Breast epithelium (tissue), 4 donors: Measurements from ENCODE around the gene C5orf24. TPM values are rescaled to one million over a fixed set of nuclear protein-coding genes. Genes with fewer than 3 reads are reported as not detected.

ENCODE experiments used
- DNase-seq, 2 donors: peaks; one replicate each; pipeline ENCODE4 v3.0.0-alpha.2; 2019; ENCODE audit warnings: low spot score in 2 of 2
- H3K27ac ChIP-seq, 2 donors: fragments of 200-600 bp; sonication (generic) in 1 of 2; one replicate each; pipeline ENCODE4 v1.5.1; 2016 to 2019; ENCODE audit warnings: mild to moderate bottlenecking in 1 of 2
- H3K27me3 ChIP-seq, 2 donors: fragments of 200-600 bp; sonication (generic) in 1 of 2; one replicate each; pipeline versions ENCODE4 v1.5.1 to v1.6.0; 2017 to 2019; ENCODE audit warnings: control low read depth in 1 of 2, mild to moderate bottlenecking in 1 of 2
- H3K36me3 ChIP-seq: fragments of 200-600 bp; one replicate; pipeline ENCODE4 v1.5.1; 2019
- H3K4me1 ChIP-seq, 2 donors: fragments of 200-600 bp; sonication (generic); one replicate each; pipeline ENCODE4 v1.5.1; 2016 to 2019; ENCODE audit warnings: control low read depth in 1 of 2
- H3K4me3 ChIP-seq, 3 donors: fragments of 200-600 bp; sonication (generic); 1 replicate in 2 of 3; 2 replicates in 1 of 3; pipeline ENCODE4 v1.5.1; 2016 to 2019; ENCODE audit warnings: mild to moderate bottlenecking in 3 of 3, moderate library complexity in 2 of 3
- H3K9me3 ChIP-seq, 2 donors: fragments of 200-600 bp; sonication (generic) in 1 of 2; one replicate each; pipeline ENCODE4 v1.5.1; 2016 to 2019; ENCODE audit warnings: control low read depth in 1 of 2
- POLR2A ChIP-seq: fragments of 450-650 bp; IDR thresholded peaks from one replicate; pipeline ENCODE4 v1.6.1; 2016; ENCODE audit warnings: antibody characterized with exemption, mild to moderate bottlenecking, moderate library complexity
- POLR2AphosphoS5 ChIP-seq, 3 donors: sonication (generic); formaldehyde crosslinking; IDR thresholded peaks; one replicate each; pipeline ENCODE4 v1.6.1; 2017; ENCODE audit warnings: antibody characterized with exemption in 3 of 3
- intact Hi-C: fragments of 100-400 bp; cut with DNase I; formaldehyde crosslinking; loops from one replicate; pipeline ENCODE4 v1.15.1; 2023; ENCODE audit warnings: low total_unique reads
- total RNA-seq, 3 donors: library from RNA; depleted of rRNA; stranded (reverse); fragments of >200 nt; gene quantifications; one replicate each; pipeline ENCODE4 v1.1.0, GENCODE V29; 2016
- TF ChIP-seq, protein P1 (sequence below), 3 donors: fragments of 450-650 bp; IDR thresholded peaks; one replicate each; pipeline ENCODE4 v1.5.1; 2016 to 2017; ENCODE audit warnings: antibody characterized with exemption in 3 of 3, mild to moderate bottlenecking in 3 of 3, moderate library complexity in 3 of 3

Gene C5orf24
- total RNA-seq, 3 donors from 2014 or later, result 33.4 to 44.5 (median 41.6) TPM

DNA sequence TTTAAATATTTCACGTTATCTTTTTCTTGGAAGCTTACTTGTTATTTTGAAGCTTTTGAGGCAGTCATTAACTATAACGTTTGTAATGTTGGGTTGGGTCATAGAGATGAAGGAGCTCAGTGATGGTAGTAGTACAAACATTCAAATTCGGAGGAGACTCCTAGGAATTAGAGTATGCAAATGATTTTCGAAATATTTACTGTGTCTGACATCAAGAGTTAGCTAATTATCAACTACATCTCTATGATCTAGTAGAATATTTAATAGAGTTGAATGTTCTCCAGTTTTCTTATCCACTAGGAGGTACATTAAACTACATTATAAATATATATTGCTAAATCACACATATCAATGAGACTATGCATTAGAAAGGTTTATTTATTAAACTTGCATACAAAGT lies 28.8 kb upstream of the C5orf24 start:
- DNase-seq, result no peak
- no peak overlapping the region for H3K4me3 ChIP-seq
- no peaks in the 10 kb centered on the region for H3K9me3 ChIP-seq
- no peak for TF ChIP-seq POLR2AphosphoS5 (IDR thresholded peaks at IDR 0.05)
- TF ChIP-seq POLR2A, result no peak
- TF ChIP-seq, protein P1, sequence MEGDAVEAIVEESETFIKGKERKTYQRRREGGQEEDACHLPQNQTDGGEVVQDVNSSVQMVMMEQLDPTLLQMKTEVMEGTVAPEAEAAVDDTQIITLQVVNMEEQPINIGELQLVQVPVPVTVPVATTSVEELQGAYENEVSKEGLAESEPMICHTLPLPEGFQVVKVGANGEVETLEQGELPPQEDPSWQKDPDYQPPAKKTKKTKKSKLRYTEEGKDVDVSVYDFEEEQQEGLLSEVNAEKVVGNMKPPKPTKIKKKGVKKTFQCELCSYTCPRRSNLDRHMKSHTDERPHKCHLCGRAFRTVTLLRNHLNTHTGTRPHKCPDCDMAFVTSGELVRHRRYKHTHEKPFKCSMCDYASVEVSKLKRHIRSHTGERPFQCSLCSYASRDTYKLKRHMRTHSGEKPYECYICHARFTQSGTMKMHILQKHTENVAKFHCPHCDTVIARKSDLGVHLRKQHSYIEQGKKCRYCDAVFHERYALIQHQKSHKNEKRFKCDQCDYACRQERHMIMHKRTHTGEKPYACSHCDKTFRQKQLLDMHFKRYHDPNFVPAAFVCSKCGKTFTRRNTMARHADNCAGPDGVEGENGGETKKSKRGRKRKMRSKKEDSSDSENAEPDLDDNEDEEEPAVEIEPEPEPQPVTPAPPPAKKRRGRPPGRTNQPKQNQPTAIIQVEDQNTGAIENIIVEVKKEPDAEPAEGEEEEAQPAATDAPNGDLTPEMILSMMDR (IDR thresholded peaks at IDR 0.05), result no peak
- no peaks in the 10 kb centered on the region for H3K27me3 ChIP-seq
- no peaks in the 10 kb centered on the region for H3K36me3 ChIP-seq
- H3K4me1 ChIP-seq, result no peaks in the 10 kb centered on the region
- H3K27ac ChIP-seq, result no peak overlapping the region
- intact Hi-C loops, result no loop called here

DNA sequence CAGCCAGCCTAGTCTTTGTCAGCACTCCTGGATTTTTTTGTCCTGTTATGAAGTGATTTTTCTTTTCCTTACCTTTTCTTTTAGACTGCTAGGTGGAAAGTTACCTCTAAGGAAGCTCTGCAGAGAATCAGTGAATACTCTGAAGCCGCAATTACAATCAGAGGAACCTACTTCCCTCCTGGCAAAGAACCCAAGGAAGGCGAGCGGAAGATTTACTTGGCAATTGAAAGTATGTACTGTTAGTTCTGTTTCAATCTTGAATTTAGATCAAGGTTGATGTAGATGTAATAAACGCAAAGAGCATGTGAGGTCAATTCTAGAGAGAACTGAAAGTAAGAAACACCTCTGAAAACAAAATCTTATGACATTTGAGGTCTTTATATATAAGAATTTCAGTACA lies 27.0 kb upstream of the C5orf24 start:
- H3K36me3 ChIP-seq, result no peaks in the 10 kb centered on the region

DNA sequence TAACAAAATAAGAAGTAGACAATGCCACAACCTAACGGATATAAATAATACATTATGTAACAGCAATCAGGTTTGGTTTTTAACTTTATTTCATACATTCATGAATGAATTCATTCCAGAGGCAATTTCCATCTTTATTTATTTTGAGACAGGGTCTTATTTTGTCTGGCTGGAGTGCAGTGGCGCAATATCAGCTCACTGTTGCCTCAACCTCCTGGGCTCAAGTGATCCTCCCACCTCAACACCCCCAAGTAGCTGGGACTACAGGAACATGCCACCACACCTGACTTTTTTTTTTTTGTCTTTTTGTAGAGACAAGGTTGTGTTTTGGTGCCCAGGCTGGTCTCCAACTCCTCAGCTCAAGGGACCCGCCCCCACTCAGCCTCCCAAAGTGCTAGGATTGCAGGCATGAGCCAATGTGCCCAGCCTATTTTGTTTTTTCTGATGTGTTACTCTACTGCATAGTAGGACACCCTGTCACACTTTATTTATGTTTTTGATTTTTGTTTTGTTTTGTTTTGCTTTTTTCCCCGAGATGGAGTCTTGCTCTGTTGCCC lies 26.3 kb upstream of the C5orf24 start:
- Histone ChIP-seq H3K4me1 (no peaks in the 10 kb centered on the region), H3K9me3 (no peaks in the 10 kb centered on the region), H3K27me3 (no peaks in the 10 kb centered on the region), H3K4me3 (no peak overlapping the region), H3K36me3 (no peaks in the 10 kb centered on the region), H3K27ac (no peak overlapping the region)
- TF ChIP-seq POLR2A (no peak), POLR2AphosphoS5 (IDR thresholded peaks at IDR 0.05) (no peak)
- TF ChIP-seq, protein P1 (IDR thresholded peaks at IDR 0.05), result no peak
- intact Hi-C loops, result no loop called here
- no peak for DNase-seq

More for the DNA sequence above, 27.0 kb upstream of the C5orf24 start:
- TF ChIP-seq, protein P1 (IDR thresholded peaks at IDR 0.05), result no peak
- TF ChIP-seq POLR2AphosphoS5 (IDR thresholded peaks at IDR 0.05), result no peak
- TF ChIP-seq POLR2A, result no peak
- DNase-seq, result no peak
- H3K4me1 ChIP-seq, result no peaks in the 10 kb centered on the region
- H3K27ac ChIP-seq, result no peak overlapping the region
- intact Hi-C loops, result no loop called here
- H3K9me3 ChIP-seq, result no peaks in the 10 kb centered on the region
- H3K4me3 ChIP-seq, result no peak overlapping the region
- no peaks in the 10 kb centered on the region for H3K27me3 ChIP-seq

DNA sequence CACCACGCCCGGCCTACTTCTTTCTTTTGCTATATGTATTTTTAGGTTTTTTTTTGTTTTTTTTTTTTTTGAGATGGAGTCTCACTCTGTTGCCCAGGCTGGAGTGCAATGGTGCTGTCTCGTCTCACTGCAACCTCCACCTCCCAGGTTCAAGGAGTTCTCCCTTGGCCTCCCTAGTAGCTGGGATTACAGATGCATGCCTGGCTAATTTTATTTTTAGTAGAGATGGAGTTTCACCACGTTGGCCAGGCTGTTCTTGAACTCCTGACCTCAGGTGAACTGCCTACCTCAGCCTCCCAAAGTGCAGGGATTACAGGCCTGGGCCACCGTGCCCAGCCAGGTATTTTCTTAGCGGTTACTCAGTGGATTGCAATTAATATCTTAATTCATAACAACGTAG lies 23.9 kb upstream of the C5orf24 start:
- H3K27ac ChIP-seq, result no peak overlapping the region
- H3K36me3 ChIP-seq, result no peaks in the 10 kb centered on the region
- no peaks in the 10 kb centered on the region for H3K9me3 ChIP-seq
- DNase-seq, result no peak
- TF ChIP-seq POLR2AphosphoS5 (IDR thresholded peaks at IDR 0.05), result no peak
- H3K27me3 ChIP-seq, result no peaks in the 10 kb centered on the region
- intact Hi-C loops, result no loop called here
- H3K4me3 ChIP-seq, result no peak overlapping the region
- H3K4me1 ChIP-seq, result no peaks in the 10 kb centered on the region

DNA sequence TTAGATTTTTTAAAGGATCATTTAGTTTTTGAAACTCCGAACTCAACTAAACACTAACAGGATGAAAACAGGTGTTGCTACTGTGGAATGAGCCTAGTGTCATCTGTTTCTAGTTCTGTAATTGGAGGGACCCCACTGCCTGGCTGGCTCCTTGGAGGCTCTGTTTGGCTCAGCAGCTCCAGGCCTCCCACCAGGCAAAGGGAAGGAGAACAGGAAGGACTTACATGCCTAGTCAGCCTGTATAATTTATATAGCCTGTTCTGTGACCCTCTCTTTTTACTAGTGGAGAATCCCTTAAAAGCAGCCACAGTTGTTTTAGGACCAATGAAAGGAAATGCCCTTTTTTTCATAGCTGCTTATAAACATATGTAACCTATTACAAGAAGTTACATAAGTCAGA lies 21.1 kb upstream of the C5orf24 start:
- intact Hi-C loops, result no loop called here
- TF ChIP-seq POLR2A (no peak), POLR2AphosphoS5 (IDR thresholded peaks at IDR 0.05) (no peak)
- TF ChIP-seq, protein P1 (IDR thresholded peaks at IDR 0.05), result no peak
- no peak for DNase-seq
- no peaks in the 10 kb centered on the region for H3K4me1 ChIP-seq
- H3K36me3 ChIP-seq, result no peaks in the 10 kb centered on the region
- H3K27ac ChIP-seq, result no peak overlapping the region
- no peaks in the 10 kb centered on the region for H3K9me3 ChIP-seq
- H3K4me3 ChIP-seq, result no peak overlapping the region
- H3K27me3 ChIP-seq, result no peaks in the 10 kb centered on the region

DNA sequence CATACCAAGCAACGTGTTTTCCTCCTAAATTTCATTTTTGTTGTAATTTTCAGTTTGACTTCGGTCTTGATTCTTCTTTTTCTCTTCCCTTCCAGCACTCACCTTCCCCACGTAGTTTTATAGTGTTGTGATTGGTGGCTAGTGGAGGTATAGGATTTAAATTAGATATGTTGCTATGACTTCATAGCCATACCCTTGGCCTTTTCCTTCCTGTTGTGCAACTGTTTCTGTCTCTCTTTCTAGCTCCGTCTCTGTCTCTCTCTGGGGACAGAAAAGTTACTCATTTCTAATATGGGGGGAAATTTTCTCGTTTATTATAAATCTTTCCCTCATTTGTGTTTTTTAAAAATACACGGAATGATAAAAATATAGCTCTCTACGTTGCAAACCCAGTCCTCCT lies 20.6 kb upstream of the C5orf24 start:
- Histone ChIP-seq H3K27ac (no peak overlapping the region), H3K27me3 (no peaks in the 10 kb centered on the region), H3K4me3 (no peak overlapping the region), H3K4me1 (no peaks in the 10 kb centered on the region), H3K36me3 (no peaks in the 10 kb centered on the region), H3K9me3 (no peaks in the 10 kb centered on the region)
- no peak for TF ChIP-seq POLR2A
- TF ChIP-seq, protein P1 (IDR thresholded peaks at IDR 0.05), result no peak
- TF ChIP-seq POLR2AphosphoS5 (IDR thresholded peaks at IDR 0.05), result no peak
- DNase-seq, result no peak
- intact Hi-C loops, result no loop called here
